Right hindlimb (tissue), 1 donor: ENCODE results near the gene SLC16A7.

Source experiments
- DNase-seq: peaks from one replicate; pipeline ENCODE4 v3.0.0-alpha.2; 2018

SLC16A7 gene

DNA sequence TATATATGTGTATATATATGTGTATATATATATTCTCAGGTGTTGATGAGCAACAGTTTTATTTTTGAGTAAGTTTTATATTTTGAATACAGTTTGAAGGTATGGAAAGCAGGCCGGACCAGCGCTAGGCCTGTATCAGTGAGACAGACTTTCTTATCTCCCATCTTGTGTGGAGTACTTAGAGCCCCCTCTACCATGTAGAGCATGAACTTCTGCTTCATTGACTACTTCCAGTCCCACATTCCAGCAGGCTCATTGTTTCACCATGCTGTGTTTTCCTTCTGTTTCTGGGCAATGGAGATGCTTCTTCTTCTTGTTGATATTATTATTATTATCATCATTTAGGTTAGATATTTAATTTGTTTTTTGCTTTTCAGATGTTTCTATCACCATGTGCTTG lies 76.4 kb downstream of the SLC16A7 start:
- DNase-seq = no peak

GRCh38 chr12:59675461-59675860 lies 79.6 kb downstream of the SLC16A7 start:
- DNase-seq = no peak

DNA sequence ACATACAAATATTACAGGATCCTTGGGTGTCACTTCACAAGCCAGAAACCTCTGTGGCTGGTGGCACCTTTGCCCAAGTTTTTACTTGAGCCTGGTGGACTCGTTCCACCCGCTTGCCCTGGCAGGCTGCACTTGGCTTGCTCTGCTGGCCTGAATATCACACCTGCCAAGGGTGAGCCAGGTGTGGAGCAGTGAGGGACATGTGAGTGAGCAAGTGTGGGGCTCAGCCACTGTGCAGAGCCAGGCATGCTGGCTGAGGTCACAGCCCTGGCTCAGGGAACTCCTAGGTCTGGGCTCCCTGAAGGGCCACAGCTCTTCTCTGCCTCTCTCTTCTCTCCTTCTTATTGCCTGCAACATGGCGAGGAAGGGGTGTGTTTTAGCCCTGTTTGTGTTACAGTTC lies 82.0 kb downstream of the SLC16A7 start:
- DNase-seq = no peak

DNA sequence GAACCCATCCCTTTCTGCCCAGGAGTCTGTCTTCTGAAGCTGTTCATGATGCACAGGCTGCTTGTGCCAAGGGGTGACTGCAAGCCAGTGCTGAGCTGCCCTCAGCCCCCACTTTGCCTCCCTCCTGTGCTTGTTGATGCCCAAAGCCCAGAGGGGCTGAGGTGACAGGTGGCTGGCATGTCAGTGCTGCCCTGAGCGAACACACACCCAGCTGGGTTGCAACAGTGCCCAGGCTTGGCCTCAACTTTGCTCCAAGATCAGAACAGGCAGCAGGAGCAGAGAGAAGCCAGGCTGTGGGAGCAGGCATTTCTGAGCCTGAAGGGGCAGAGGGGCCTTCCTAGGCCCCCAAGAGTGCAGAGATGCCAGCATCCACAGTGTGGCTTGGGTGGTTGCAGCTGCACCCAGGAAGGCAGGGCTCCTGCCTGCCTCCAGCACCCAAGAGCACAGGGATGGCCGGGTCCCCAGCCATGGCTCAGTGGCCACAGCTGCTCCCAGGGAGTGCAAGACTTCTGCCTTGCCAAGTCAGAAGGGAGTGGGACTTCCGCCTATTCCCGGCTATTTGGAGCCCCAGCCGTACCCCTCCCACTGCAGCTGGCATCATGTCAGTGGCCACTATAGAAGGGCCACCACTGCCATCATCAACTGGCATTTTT lies 83.1 kb downstream of the SLC16A7 start:
- no peak for DNase-seq

- no peak for DNase-seq
These were observed 93.9 kb downstream of the SLC16A7 start for GRCh38 chr12:59689776-59690175.

GRCh38 chr12:59695379-59695778 lies 99.5 kb downstream of the SLC16A7 start:
- no peak for DNase-seq

- DNase-seq = no peak
These were observed 102.8 kb downstream of the SLC16A7 start for GRCh38 chr12:59698600-59698999.

DNA sequence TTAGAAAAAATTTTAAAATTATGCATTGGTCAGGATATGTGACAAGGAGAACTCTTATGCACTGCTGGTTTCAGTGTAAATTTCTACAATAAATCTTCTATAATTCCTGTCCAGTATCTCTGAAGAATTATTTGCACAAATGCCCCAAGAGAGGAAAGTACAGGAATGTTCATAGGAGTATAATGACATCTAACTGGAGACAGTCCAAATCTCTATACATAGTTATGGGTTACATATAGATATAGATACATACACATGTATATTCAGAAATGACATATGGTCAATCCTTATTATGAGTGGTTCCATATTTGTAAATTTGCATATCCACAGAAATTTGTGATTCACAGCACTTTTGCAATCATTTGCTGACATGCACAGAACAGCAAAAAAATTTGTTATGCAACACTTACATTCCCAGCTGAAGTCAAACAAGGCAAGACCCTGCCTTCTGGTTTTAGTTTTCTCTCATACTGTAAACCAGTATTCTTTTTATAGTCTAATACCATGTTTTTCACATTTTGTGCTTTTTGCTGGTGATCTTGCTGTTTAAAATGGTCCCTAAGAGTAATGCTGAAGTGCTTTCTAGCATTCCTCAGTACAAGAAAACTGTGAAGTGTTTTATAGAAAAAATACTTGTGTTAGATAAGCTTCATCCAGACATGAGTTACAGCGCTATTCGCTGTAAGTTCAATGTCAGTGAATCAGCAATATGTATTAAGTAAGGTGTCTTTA lies 103.8 kb downstream of the SLC16A7 start:
- no peak for DNase-seq

DNA sequence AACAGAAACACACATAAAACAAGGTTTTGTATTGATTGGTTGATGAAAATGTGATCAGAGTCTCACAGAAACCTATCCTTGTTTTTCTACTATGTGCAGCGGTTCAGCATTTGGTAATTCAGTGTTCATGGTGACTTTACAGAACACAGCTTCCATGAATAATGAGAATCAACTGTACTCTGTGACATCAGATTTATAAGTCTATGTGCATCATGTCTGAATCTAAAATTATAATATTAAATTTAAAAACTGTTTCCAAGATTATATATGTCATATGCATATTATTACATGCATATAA lies 104.3 kb downstream of the SLC16A7 start:
- DNase-seq = no peak

DNA sequence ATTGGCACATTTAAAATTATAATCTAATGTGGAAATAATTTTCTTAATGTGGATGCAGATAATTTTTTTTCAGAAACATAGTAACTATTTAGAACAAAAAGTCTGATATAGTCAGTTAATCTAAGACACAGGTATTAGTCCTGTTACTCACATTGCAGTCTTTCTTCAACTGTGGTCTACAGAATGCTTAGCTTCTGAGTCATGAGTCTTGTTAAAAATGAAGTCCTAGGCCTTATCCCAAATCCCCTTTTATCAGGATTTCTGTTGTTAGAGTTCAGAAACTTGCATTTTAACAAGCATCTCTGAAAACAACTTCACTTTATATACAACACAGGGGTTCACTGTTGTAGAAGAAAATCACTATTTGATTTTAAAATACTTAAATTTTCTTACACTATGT lies 112.2 kb downstream of the SLC16A7 start:
- DNase-seq = no peak

- no peak for DNase-seq
These were observed 112.7 kb downstream of the SLC16A7 start for GRCh38 chr12:59708484-59708883.

DNA sequence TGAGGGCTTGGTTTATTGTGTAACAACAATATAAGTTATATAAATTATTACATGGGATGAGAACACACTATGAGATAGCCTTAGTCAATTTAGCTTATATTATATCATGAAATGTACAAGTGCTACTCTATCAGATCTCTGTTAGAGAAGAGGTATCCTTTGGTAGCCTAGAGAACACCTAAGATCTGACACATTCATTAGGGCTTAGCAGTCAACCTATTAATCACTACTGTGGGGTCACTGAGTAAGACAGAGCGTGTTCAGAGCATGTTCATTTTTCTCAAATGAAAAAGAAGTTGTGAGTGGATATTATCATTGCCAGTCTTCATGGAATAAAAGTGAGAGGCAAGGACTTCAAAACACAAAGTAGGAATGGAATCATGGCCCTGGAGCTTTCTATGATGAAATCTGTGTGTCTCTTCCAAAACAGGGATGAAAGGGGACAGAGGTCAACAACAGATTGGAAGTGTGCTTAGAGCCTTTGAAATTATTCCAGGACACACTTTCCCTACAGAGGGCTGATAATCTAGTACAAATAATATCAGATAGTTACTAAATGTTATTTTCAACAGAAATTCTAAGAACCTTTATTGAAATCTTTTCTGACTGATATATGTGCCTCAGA lies 114.3 kb downstream of the SLC16A7 start:
- no peak for DNase-seq

DNA sequence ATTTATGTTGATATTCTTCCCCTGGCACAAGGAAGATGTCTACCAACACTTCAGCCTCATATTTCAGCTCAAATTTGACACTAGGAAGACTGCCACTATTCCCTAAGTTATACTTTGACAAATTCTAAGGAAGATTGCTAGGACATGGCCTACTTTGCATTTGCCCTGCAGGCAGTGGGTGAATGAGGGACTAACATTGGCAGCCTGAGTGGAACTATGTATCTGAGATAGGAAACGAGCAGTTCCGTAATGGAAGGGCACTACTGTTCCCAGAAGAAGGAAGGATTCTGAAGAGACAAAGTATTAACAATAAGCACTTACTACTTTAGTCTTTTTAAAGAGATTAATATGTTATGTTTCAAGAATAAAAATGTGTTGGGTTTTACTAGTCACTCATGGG lies 115.1 kb downstream of the SLC16A7 start:
- no peak for DNase-seq

GRCh38 chr12:59715434-59715833 lies 119.6 kb downstream of the SLC16A7 start:
- DNase-seq = no peak

- no peak for DNase-seq
These were observed 120.2 kb downstream of the SLC16A7 start for GRCh38 chr12:59716043-59716442.

DNA sequence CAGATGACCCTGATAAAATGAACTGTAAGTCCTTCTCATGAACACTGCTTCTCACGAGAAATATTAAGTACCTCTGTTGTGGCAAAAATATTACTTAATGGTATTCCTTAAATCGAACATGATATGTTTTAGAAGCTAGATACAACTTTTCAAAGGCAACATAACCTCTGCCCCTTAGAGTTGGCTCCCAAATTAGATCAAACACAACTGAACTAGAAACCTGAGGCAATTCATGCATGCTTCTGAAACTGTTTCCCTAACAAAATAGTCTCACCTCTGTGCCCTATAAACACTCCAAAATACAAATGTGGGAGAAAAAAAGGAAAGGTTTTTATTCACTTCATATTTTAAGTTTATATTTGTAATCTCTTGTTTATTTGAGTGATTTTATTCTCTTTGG lies 121.6 kb downstream of the SLC16A7 start:
- DNase-seq = no peak

GRCh38 chr12:59719701-59720100 lies 123.9 kb downstream of the SLC16A7 start:
- no peak for DNase-seq

GRCh38 chr12:59723520-59723919 lies 127.7 kb downstream of the SLC16A7 start:
- DNase-seq = no peak

DNA sequence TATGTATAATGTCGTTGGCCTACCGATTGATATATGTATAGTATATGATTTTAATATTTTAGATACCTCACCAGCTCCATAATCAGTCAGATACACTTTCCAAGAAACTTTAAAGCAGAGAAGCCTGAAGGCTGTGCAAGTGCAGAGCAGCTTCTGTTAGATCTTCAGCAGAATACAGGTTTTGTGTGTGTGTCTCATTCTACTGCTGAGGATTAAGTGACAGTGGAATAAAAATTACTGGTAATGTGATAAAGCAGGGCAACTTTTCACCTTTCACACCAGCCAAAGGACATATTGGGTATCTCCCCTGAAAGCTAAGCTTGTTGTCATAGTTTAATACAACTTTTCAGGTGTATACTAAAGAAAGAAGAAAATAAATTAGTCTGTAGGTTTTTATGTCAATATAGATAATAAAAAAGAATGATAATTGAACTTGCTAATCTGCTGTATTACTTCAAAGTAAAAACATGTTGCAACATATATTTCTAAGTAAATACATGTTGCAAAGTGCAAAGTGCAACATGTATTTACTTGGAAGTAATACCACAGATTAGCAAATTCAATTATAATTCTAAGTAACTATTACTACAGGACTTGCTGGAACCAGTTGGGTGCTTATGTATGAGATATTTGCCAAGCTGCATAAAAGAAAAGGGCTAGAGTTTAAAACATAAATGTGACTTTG lies 128.3 kb downstream of the SLC16A7 start:
- DNase-seq = no peak

GRCh38 chr12:59733200-59733599 lies 137.4 kb downstream of the SLC16A7 start:
- no peak for DNase-seq

GRCh38 chr12:59734371-59734770 lies 138.5 kb downstream of the SLC16A7 start:
- no peak for DNase-seq

- DNase-seq = no peak
These were observed 139.4 kb downstream of the SLC16A7 start for GRCh38 chr12:59735231-59735630.

GRCh38 chr12:59736359-59736758 lies 140.5 kb downstream of the SLC16A7 start:
- DNase-seq = no peak

DNA sequence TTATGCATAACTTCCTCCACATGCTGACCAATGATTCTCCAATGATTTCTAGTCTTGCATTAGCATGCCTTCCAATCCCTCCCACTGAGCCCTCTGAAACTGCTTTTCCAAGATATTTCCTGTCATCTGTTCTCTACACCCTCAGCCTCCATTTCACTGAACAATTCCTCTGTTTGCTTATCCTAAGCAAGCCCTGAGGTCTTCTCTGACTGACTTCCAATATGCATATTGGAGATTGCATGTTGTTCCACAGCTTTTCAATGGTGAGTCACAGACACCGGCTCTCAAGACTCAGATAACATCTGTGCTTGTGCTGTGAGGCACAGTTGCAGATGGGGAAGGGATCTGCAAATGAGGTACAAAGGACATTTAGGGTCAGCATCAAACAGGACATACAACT lies 141.0 kb downstream of the SLC16A7 start:
- DNase-seq = no peak
